Activated CD8-positive, alpha-beta memory T cell treated with anti-CD3 and anti-CD28 coated beads, Interleukin-2, amount 50 U/mL, for 1 hour (primary cell): ENCODE data around the gene ZSCAN5B.
"Not testable (repeated sequence)": the region's sequence is repeated elsewhere in the genome, so short reads cannot be mapped to it uniquely, and the experiment has no call there.

Experiments used
- DNase-seq: peaks from one replicate; pipeline ENCODE4 v3.0.0-alpha.2; 2020; ENCODE audit errors: extremely low read depth

The ZSCAN5B gene

GRCh38 chr19:56175861-56176307, 21.7 kb downstream of the ZSCAN5B start, which contains the start of gene GALP:
Gene GALP, plus strand, starts transcription at chr19:56176008. Its CDS starts 1,101 bp downstream, at chr19:56177109.
- not testable (repeated sequence) for DNase-seq

GRCh38 chr19:56174550-56174949, 23.0 kb downstream of the ZSCAN5B start:
- no peak for DNase-seq

DNA sequence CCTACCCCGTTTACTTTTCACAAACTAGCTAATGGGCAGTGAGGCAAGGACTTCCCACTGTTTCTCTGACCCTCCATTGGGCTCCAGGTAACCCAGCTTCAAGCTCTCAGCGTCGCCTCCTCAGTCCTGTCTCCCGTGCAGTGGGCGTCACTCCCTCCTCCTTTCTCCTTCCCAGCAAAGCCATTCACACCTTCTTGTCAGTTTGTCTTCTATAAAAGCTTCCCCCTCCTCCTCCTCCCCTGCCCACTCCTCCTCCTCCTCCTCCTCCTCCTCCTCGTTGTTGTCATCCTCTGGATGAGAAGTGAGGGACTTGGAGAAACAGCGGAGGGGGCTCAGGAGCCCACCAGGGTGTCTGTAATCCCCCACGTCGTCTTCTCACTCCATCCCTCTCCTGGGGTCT, 23.5 kb downstream of the ZSCAN5B start:
- DNase-seq: no peak

DNA sequence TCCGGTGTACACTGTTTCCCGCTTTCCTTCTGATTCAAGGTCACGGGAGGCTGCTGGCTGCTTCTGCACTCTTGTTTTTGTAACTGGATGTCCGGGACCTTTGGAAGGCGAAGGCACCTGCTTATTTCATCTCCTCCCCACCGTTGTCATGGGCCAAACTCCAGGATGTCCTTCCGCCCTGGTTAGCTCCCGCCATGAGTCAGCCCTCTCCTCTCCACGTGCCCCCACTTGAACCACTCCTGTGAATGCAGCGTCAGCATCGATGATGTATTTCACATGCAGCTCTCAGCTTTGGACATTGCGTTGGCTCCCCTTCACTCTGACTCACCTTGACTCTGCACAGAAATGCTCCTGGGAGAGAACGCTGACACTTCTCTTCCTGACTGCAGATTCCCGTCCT, 27.3 kb downstream of the ZSCAN5B start:
- no peak for DNase-seq

DNA sequence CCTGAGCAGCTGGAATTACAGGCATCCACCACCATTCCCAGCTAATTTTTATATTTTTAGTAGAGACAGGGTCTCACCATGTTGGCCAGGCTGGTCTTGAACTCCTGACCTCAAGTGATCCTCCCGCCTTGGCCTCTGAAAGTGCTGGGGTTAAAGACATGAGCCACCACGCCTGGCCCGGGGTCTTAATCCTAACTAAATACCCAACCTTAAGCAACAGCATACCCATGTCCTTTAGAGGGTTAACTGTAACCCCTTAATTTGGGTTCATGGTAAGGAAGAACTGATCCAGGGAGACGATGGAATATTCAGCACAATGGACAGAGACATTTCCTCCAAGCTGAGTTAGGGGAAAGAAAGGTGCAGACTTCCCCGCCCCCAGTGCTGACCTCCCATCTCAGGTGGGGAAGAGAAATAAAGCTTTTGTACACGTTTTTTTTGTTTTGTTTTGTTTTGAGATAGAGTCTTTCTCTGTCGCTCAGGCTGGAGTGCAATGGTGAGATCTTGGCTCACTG, 30.5 kb downstream of the ZSCAN5B start:
- no peak for DNase-seq

DNA sequence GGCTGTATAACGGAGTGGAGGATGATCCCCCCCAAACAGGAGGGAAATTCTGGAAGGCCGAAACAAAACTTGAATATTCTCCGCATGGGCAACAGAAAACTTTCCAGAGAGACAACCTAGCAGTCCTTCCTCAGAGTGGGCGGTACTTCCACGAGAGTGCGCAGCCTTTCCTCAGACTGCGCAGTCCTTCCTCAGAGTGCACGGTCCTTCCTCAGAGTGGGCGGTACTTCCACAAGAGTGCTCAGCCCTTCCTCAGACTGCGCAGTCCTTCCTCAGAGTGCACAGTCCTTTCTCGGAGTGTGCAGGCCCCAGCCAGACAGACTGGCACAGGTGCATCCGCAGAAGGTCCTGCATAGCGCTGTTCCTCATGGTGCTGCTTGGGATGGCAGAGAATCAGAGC, 34.5 kb downstream of the ZSCAN5B start:
- no peak for DNase-seq

- DNase-seq: no peak
These were observed 35.3 kb downstream of the ZSCAN5B start for GRCh38 chr19:56162258-56162657.

GRCh38 chr19:56161534-56161933, 36.0 kb downstream of the ZSCAN5B start:
- no peak for DNase-seq

DNA sequence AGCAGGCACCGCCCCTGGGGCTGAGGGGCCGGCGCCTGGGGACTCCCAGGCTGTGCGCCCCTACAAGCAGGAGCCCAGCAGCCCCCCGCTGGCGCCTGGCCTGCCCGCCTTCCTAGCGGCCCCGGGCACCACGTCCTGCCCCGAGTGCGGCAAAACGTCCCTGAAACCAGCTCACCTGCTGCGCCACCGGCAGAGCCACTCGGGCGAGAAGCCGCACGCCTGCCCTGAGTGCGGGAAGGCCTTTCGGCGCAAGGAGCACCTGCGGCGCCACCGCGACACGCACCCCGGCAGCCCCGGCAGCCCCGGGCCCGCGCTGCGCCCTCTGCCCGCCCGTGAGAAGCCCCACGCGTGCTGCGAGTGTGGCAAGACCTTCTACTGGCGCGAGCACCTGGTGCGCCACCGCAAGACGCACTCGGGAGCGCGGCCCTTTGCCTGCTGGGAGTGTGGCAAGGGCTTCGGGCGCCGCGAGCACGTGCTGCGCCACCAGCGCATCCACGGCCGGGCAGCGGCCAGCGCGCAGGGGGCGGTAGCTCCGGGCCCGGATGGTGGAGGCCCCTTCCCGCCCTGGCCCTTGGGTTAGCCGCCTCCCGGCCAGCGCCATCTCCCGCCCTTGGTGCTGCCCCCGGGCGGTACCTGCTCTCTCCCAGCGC, 37.8 kb downstream of the ZSCAN5B start:
- DNase-seq: no peak

DNA sequence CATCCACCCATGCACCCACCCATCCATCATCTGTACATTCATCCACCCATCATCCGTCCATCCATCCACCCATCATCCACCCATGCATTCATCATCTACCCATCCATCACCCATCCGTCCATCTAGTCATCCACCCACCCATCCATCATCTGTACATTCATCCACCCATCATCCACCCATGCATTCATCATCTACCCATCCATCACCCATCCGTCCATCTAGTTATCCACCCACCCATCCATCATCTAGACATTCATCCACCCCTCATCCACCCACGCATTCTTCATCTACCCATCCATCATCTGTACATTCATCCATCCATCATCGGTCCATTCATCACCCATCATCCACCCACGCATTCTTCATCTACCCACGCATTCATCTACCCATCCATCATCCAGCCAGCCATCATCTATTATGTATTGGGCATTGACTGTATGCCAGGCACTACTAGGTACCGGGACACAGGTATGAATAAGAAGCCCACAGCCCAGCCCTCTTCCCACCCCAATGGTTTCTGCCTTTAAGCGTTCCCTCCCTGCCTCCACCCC, 38.5 kb downstream of the ZSCAN5B start:
- no peak for DNase-seq

- DNase-seq: no peak
These were observed 39.3 kb downstream of the ZSCAN5B start for GRCh38 chr19:56158170-56158757.

GRCh38 chr19:56156768-56157167, 40.8 kb downstream of the ZSCAN5B start:
- DNase-seq: no peak

GRCh38 chr19:56155124-56155687, 42.4 kb downstream of the ZSCAN5B start:
- DNase-seq: no peak

DNA sequence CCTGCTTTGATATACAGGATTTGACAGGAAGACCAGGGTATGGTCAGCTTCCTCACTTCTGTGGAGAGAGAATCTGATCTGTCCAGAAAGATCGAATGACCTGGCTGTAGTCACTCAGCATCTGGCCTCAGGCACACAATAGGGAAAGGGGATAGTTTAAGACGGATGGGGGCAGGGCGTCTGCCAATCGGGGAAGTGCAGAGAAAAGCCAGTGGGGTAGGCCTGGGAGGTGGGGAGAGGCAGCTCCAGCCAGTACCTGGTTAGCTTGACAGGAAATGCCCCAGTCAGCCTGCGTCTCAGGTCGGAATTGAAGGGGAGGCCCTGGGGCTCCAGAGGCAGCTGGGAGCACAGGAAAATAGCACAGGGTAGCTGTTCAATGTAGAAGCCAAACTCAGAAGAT, 44.1 kb downstream of the ZSCAN5B start:
- DNase-seq: no peak

DNA sequence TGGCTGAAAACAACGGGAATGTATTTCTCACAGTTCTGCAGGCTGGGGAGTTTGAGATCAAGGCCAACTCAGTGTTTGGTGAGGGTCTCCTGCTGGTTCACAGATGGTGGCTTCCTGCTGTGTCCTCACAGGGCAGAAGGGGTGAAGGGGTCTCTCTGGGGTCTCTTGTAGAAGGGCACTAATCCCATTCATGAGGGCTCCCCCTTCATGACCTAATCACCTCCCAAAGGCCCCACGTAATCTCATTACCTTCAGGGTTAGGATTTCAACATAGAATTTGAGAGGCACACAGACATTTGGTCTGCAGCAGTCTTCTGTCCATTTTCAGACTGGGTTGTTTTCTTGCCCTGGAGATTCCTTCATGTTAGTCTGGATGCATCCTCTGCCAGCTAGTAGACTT, 44.9 kb downstream of the ZSCAN5B start:
- no peak for DNase-seq

- no peak for DNase-seq
These were observed 47.2 kb downstream of the ZSCAN5B start for GRCh38 chr19:56150358-56150757.

DNA sequence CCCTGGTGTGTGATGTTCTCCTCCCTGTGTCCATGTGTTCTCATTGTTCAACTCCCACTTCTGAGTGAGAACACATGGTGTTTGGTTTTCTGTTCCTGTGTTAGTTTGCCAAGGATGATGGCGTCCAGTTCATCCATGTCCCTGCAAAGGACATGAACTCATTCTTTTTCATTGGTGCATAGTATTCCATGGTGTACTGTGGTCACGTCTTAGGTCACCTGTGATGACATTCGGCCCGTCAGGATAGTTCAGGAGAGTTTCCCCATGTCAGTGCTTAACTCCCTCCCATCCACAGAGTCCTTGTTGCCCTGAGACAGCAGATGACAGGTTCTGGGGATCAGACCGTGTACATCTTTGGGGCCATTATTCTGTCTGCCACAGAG, 47.9 kb downstream of the ZSCAN5B start:
- DNase-seq: no peak

DNA sequence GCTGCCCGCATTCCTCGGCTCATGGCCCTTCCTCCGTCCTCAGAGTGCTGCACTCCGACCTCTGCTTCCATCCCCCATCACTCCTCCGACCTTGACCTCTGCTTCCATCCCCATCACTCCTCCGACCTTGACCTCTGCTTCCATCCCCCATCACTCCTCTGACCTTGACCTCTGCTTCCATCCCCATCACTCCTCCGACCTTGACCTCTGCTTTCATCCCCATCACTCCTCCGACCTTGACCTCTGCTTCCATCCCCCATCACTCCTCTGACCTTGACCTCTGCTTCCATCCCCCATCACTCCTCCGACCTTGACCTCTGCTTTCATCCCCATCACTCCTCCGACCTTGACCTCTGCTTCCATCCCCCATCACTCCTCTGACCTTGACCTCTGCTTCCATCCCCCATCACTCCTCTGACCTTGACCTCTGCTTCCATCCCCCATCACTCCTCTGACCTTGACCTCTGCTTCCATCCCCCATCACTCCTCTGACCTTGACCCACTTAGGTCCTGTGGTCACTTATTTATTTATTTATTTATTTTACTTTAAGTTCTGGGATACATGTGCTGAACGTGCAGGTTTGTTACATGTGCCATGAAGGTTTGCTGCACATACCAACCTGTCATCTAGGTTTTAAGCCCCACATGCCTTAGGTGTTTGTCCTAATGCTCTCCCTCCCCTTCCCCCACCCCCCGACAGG, 48.5 kb downstream of the ZSCAN5B start:
- not testable (repeated sequence) for DNase-seq

GRCh38 chr19:56148096-56148495, 49.5 kb downstream of the ZSCAN5B start:
- DNase-seq: no peak

GRCh38 chr19:56147307-56147706, 50.3 kb downstream of the ZSCAN5B start:
- no peak for DNase-seq

DNA sequence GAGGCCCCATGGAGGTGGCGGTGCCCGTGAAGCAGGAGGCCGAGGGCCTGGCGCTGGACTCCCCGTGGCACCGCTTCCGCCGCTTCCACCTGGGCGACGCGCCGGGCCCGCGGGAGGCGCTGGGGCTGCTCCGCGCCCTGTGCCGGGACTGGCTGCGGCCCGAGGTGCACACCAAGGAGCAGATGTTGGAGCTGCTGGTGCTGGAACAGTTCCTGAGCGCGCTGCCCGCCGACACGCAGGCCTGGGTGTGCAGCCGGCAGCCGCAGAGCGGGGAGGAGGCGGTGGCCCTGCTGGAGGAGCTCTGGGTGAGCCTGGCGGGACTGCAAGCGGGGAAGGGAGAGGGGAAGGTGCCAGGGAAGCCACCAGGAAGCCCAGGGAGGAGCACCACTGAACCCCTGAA, 50.7 kb downstream of the ZSCAN5B start:
- no peak for DNase-seq

- no peak for DNase-seq
These were observed 51.9 kb downstream of the ZSCAN5B start for GRCh38 chr19:56145698-56146097.
